Ramos (cell line): ENCODE measurements around the gene YJEFN3.

Experiments
- in situ Hi-C: fragments of 300-500 bp; cut with MboI; formaldehyde crosslinking; loops from one replicate; pipeline ENCODE4 v1.14.3; 2022; ENCODE audit warnings: low sequenced_read_pairs; ENCODE audit not compliant: unreplicated experiment

Gene YJEFN3

GRCh38 chr19:19535311-19536191 is 6.8 kb downstream of the YJEFN3 start:
- in situ Hi-C loops, result loop anchor here (5.0 to 25.0 kb wide), 3 partner anchors 107 to 727 kb away; partner anchors contain the start of gene GMIP

DNA sequence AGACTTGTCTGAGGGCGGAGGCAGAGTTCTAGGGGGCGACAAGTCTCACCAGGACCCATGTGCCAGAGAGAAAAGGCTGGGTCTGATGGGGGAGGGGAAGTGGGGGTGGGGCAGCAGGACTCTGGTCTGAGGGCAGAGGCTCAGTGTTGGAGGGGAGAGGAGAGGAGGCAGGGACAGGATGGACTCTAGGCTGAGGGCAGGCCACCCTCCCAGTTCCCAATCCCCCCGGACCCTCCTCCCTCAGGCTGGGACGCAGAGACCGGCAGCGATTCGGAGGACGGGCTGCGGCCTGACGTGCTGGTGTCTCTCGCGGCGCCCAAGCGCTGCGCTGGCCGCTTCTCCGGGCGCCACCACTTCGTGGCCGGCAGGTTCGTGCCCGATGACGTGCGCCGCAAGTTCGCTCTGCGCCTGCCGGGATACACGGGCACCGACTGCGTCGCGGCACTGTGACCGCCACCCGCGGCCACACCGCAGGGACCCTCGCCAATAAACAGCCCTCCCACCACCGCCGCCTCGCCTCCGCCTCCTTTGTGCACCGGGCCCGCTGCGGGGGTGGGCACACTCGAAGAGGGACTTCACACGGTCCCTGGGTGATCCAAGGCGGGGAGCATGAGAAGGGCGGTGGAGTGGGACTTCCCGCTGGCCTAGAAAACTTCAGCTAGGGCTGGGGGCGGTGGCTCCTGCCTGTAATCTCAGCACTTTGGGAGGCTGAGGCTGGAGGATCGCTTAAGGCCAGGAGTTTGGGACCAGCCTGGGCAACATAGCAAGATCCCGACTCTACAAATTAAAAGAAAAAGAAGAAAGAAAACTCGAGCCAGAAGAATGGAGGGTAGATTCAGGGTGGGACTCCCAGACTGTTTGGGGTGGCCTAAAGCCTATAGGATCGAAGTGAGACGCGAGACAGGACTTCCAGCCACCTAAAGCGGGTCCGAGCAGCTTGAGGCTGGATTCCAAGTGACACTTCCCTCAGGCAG is 8.7 kb downstream of the YJEFN3 start:
- in situ Hi-C loops, result loop anchor here (5.0 to 25.0 kb wide), 3 partner anchors 105 to 725 kb away; partner anchors contain the start of gene GMIP

GRCh38 chr19:19538061-19538784 is 9.5 kb downstream of the YJEFN3 start, which contains the start of gene CILP2:
Gene CILP2, plus strand, starts transcription at chr19:19538265. Its CDS starts 85 bp downstream, at chr19:19538350.
- in situ Hi-C loops, result loop anchor here (5.0 to 25.0 kb wide), 3 partner anchors 104 to 724 kb away; partner anchors contain the start of gene GMIP

DNA sequence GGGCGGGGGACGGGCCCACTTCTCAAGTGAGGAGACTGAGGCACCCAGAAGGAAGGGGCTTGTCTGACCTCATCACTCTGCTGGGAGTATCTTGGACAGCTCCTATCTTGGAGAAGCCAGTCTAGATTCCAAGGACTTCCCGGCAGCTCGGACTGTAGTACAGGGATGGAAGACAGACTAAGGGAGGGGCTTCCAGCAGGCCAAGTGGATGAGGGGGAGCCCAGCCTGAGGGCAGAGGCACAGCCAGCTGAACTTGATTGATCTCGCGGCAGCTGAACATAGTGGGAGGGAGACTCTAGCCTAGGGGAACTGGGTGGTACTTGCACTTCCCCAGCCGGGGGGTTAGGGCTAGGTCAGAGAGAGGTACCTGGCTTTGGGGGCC is 10.1 kb downstream of the YJEFN3 start:
- in situ Hi-C loops, result loop anchor here (5.0 to 25.0 kb wide), 3 partner anchors 104 to 724 kb away; partner anchors contain the start of gene GMIP

DNA sequence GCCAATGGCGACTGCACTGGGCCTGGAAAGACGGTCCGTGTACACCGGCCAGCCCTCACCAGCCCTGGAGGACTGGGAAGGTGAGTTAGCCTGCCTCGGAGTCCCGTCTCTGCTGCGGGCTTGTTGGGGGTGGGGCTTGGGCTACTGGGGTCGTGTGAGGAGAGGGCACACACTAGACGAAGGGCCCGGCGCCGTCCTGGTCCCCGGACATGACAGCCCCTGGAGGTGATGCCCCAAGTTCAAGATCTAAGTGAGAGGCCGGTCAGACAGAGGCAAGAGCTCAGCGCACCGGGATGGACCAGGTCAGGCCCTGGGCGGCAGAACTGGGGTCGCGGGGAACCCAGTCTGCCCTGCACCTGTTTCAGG is 11.0 kb downstream of the YJEFN3 start:
- in situ Hi-C loops, result loop anchor here (5.0 to 25.0 kb wide), 3 partner anchors 103 to 723 kb away; partner anchors contain the start of gene GMIP

GRCh38 chr19:19540064-19540714 is 11.5 kb downstream of the YJEFN3 start:
- in situ Hi-C loops, result loop anchor here (25.0 kb wide), 2 partner anchors 422 to 722 kb away; no protein-coding TSS in a partner anchor

GRCh38 chr19:19540715-19541515 is 12.2 kb downstream of the YJEFN3 start:
- in situ Hi-C loops, result loop anchor here (25.0 kb wide), 2 partner anchors 421 to 721 kb away; no protein-coding TSS in a partner anchor

DNA sequence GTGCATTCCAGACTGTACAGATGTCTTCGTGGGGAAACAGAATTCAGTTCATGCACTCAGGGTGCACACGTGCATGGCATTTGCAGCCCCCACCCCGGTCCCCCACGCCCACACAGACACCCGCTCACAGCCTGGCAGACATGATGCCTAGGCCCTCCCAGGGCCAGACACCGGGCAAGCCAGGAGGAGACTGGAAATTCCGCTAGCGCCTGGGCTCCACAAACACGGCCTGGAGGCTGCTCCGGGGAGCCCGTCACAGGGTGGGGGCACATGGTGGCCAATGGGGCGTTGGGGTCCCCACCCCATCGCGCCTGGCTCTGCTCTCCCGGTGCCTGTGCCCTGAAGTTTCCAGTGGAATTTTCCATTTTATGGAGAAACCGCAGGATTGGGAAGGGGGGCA is 12.9 kb downstream of the YJEFN3 start:
- in situ Hi-C loops, result loop anchor here (25.0 kb wide), 2 partner anchors 421 to 721 kb away; no protein-coding TSS in a partner anchor

DNA sequence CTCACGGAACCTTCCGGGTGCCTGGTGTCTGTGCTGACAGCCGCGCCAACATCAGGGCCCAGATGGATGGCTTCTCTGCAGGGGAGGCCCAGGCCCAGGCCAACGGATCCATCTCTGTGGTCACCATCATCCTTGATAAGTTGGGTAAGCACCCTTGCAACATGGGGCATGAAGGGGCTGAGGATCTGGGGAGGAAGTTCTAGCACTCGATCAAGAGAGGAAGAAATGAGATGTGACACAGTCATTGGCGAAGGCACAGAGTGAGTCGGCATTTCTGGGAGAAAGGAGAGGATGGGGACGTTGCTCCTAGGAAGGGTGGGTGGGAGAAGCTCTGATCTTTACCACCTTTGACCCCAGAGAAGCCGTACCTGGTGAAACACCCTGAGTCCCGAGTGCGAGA is 13.8 kb downstream of the YJEFN3 start:
- in situ Hi-C loops, result loop anchor here (25.0 kb wide), 2 partner anchors 420 to 720 kb away; no protein-coding TSS in a partner anchor

GRCh38 chr19:19543101-19543500 is 14.4 kb downstream of the YJEFN3 start:
- in situ Hi-C loops, result loop anchor here (25.0 kb wide), 2 partner anchors 419 to 719 kb away; no protein-coding TSS in a partner anchor

DNA sequence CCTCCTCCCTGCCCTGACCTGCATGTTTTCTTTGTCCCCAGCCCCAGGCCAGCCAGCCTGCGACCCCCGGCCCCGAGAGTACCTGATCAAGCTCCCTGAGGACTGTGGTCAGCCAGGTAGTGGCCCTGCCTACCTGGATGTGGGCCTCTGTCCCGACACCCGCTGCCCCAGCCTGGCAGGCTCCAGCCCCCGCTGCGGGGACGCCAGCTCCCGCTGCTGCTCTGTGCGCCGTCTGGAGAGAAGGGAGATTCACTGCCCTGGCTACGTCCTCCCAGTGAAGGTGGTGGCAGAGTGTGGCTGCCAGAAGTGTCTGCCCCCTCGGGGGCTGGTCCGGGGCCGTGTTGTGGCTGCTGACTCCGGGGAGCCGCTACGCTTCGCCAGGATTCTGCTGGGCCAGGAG is 14.9 kb downstream of the YJEFN3 start:
- in situ Hi-C loops, result loop anchor here (25.0 kb wide), 2 partner anchors 419 to 719 kb away; no protein-coding TSS in a partner anchor

DNA sequence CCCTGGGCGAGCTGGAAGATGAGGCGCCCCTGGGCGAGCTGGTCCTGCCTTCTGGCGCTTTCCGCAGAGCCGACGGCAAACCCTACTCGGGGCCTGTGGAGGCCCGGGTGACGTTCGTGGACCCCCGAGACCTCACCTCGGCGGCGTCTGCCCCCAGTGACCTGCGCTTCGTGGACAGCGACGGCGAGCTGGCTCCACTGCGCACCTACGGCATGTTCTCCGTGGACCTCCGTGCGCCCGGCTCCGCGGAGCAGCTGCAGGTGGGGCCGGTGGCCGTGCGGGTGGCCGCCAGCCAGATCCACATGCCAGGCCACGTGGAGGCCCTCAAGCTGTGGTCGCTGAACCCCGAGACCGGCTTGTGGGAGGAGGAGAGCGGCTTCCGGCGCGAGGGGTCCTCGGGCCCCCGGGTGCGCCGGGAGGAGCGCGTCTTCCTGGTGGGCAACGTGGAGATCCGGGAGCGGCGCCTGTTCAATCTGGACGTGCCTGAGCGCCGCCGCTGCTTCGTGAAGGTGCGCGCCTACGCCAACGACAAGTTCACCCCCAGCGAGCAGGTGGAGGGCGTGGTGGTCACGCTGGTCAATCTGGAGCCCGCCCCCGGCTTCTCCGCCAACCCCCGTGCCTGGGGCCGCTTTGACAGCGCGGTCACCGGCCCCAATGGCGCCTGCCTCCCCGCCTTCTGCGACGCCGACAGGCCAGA is 15.7 kb downstream of the YJEFN3 start:
- in situ Hi-C loops, result loop anchor here (25.0 kb wide), 2 partner anchors 418 to 718 kb away; no protein-coding TSS in a partner anchor

- in situ Hi-C loops, result loop anchor here (25.0 kb wide), 2 partner anchors 417 to 717 kb away; no protein-coding TSS in a partner anchor
Observed at GRCh38 chr19:19544954-19545591, 16.4 kb downstream of the YJEFN3 start.

DNA sequence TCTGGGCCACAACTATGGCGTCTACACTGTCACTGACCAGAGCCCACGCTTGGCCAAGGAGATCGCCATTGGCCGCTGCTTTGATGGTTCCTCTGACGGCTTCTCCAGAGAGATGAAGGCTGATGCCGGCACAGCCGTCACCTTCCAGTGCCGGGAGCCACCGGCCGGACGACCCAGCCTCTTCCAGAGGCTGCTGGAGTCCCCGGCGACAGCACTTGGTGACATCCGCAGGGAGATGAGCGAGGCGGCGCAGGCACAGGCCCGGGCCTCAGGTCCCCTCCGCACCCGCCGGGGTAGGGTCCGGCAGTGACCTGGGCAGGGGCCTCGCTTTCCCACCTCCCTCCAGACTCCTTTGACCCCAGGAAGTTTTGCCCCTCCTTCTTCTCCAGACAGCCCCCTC is 17.0 kb downstream of the YJEFN3 start:
- in situ Hi-C loops, result loop anchor here (25.0 kb wide), 2 partner anchors 417 to 717 kb away; no protein-coding TSS in a partner anchor

DNA sequence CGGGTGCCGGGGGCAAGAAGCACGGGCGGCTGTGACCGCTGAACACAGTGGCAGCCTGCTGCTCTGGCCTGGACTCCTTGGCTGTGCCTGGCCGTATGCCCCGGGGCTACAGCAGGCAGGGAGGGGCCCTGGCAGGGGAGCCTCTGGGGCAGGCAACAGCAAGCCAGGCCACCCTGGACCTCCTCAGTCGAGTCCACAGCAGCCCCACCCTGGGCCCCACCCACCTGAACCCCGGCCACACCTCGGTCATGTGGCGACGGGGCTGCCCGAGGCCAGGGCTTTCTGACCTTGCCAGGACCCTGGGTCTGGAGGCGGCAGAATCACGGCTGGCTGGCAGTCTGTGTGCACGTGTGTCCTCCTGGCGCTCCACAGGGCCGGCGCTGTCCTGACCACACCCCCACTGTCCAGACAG is 18.0 kb downstream of the YJEFN3 start:
- in situ Hi-C loops, result loop anchor here (25.0 kb wide), 2 partner anchors 416 to 716 kb away; no protein-coding TSS in a partner anchor

DNA sequence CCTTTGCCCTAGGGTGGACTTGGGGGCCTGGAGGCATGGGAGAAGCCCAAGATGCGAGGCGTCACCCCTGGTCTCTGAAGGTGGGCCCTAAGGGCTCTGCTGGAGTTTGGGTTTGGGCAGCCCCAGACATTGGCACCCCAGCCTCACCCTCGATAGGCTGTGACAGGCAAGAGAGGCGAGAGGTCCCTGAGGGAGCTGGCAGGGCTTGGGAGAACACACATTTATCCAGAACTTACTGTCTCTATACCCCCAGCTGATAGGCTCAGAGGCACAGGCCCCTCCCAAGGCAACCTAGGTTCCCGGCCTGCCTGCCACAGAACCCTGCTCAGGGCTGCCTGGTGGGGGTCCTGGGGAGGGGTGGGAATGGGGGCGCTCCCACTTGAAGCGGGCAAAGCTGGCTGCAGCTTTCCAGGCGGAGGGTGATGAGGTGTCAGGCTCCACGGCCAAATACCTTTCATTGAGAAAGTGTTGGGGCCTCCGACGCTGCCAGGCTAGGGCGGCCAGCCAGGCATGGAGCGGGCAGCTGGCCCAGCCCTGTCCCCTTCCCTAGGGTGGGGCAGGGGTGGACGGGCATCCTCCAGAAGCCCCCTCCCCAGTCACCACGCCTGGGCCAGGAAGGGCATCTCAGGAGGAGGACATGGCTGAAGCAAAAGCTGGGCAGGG is 19.1 kb downstream of the YJEFN3 start:
- in situ Hi-C loops, result loop anchor here (25.0 kb wide), 2 partner anchors 414 to 714 kb away; no protein-coding TSS in a partner anchor
